ENCODE measurements around the gene NCAM1.

NCAM1 gene

DNA sequence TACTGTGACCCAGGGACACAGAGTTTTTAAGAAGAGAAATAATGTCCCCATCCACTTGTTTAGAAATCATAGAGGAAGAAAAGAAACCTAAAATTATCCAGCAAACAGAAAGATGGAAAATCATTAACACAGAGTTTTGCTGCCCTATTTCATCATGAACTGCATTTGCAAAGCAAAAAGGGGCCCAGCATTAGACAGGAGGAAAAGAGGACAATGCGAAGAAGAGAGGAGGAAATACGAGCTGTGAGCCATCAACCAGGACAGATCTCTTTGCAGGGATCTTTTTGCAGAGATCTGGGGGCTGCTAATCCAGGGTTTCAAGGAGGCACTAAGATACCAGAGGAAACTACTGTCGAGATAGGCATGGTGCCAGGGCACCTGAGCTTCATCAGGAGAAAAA lies 14.4 kb upstream of the NCAM1 start:
- Histone ChIP-seq H3K27me3 (ENCODE audit: control insufficient read depth, insufficient read depth, low read length) (no peaks in the 10 kb centered on the region), H3K4me3 (ENCODE audit: low read depth, low read length) (no peak overlapping the region), H3K9ac (ENCODE audit: low read length) (no peak overlapping the region), H3K4me1 (ENCODE audit: control insufficient read depth, insufficient read depth, low read length) (no peaks in the 10 kb centered on the region), H3K36me3 (ENCODE audit: control insufficient read depth, insufficient read depth, low read length) (no peaks in the 10 kb centered on the region), H3K27ac (ENCODE audit: low read depth, low read length) (no peak overlapping the region), H3K9me3 (ENCODE audit: control insufficient read depth, insufficient read depth, low read depth, low read length) (no peaks in the 10 kb centered on the region)

DNA sequence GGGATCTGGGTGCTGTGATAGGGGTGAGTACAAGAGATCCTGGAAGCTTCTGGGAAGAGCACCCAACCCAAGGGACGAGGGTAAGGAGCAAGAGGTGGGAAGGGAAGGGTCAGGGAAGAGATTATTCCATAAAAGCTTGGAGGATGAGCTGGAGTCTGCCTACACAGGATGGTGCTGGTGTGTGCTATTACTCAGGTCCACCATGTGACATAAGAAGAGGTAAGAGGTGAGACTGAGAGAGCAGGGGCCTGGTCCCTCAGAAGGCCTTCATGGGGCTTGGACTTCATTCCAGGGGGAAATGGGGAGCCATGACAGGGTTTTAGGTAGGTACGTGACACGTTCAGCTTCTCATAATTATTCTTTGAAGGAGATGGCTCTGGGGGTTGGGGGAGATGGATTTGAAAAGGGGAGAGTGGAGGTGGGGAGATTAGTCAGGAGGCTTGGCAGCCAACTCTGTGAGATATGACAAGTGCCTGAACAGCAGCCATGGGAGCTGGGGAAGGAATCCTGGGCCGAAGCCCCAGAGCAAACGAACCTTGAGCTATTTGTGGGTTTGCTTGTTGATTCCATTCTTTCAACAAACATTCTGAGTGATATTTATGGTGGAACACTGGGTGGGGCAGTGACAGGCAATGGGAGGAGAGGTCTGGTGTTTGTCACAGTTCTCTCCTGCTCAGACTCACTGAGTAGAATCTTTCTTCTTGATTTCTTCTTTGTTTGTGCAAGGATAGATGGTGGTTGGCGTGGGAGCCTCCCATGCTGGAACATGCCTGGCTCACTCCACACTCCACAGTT lies 11.2 kb upstream of the NCAM1 start:
- no peak overlapping the region for H3K4me3 ChIP-seq (ENCODE audit: low read depth, low read length)
- H3K9ac ChIP-seq (ENCODE audit: low read length): no peak overlapping the region
- H3K9me3 ChIP-seq (ENCODE audit: control insufficient read depth, insufficient read depth, low read depth, low read length): no peaks in the 10 kb centered on the region
- H3K27ac ChIP-seq (ENCODE audit: low read depth, low read length): no peak overlapping the region
- no peaks in the 10 kb centered on the region for H3K27me3 ChIP-seq (ENCODE audit: control insufficient read depth, insufficient read depth, low read length)
- H3K4me1 ChIP-seq (ENCODE audit: control insufficient read depth, insufficient read depth, low read length): no peaks in the 10 kb centered on the region
- no peaks in the 10 kb centered on the region for H3K36me3 ChIP-seq (ENCODE audit: control insufficient read depth, insufficient read depth, low read length)

DNA sequence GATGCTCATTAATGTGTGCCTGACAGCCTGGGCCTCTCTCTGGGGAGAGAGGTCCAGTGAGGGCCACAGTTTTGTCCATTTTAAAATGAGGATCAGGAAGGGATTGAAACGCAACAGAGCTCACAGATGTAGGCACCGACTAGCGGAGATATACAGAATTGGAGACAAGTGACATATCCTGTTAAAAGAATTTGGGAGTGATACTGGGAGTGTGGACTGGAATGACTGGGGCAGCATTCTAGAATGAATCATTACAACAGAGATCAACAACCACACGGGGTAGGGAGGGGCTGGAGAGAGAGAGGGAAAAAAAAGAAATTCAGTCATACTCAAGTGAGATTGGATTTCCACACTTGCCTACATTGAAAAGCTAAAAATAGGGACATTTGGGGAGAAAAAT lies 2.5 kb upstream of the NCAM1 start:
- Histone ChIP-seq H3K36me3 (ENCODE audit: control insufficient read depth, insufficient read depth, low read length) (no peaks in the 10 kb centered on the region), H3K4me1 (ENCODE audit: control insufficient read depth, insufficient read depth, low read length) (0 out of 2 replicates have a peak, but pooled peaks cover 4% of the 10 kb centered on the region), H3K4me3 (ENCODE audit: low read depth, low read length) (no peak overlapping the region), H3K27ac (ENCODE audit: low read depth, low read length) (no peak overlapping the region), H3K9me3 (ENCODE audit: control insufficient read depth, insufficient read depth, low read depth, low read length) (no peaks in the 10 kb centered on the region), H3K9ac (ENCODE audit: low read length) (no peak overlapping the region), H3K27me3 (ENCODE audit: control insufficient read depth, insufficient read depth, low read length) (peaks cover 59% of the 10 kb centered on the region)

DNA sequence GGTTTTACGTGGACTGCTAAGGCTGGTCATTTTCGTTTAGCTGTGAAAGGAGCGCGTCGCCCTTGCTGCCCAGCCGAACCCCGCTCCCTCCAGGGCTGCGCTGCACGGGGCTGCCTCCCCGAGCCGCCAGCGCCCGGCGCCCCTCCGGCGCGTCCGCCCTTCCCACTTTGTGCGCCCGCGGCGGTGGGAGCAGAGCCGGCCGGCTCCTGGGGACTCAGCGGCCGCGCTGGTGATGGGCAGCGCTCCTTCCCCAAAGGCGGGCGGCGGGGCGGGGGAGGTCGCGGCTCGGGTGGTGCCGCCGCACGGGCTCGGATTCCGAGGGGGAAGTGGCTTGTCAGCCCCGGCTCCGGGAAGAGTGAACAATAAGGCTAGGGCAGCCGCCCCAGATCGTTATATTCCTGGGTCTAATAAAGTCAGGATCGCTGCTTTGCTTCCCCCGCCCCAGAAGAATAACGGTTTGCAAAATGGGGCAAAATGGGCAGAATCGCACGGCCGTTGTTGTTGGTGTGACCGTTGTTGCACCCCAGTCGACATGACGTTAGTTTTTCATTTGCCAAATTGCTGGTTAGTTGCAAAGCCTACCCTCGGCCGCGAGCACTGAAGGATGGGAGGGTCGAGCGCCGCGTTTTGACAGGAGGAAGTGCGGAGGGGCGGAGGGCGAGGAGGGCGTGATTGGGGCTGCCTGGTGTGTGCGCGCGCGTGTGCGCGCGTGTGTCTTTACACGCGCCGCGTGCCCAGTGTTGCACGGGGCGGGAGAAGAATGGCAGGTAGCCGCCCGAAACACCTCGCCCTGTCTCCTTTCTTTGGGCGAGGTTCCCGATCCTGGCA lies 745 bp downstream of the NCAM1 start:
- Histone ChIP-seq H3K9ac (ENCODE audit: low read length) (peak overlapping the region; percentile 59), H3K36me3 (ENCODE audit: control insufficient read depth, insufficient read depth, low read length) (no peaks in the 10 kb centered on the region), H3K4me3 (ENCODE audit: low read depth, low read length) (peak overlapping the region; percentile 76), H3K9me3 (ENCODE audit: control insufficient read depth, insufficient read depth, low read depth, low read length) (no peaks in the 10 kb centered on the region), H3K4me1 (ENCODE audit: control insufficient read depth, insufficient read depth, low read length) (0 out of 2 replicates have a peak, but pooled peaks cover 4% of the 10 kb centered on the region), H3K27ac (ENCODE audit: low read depth, low read length) (no peak overlapping the region), H3K27me3 (ENCODE audit: control insufficient read depth, insufficient read depth, low read length) (peaks cover 75% of the 10 kb centered on the region)

- Histone ChIP-seq H3K4me1 (ENCODE audit: control insufficient read depth, insufficient read depth, low read length) (0 out of 2 replicates have a peak, but pooled peaks cover 4% of the 10 kb centered on the region), H3K9ac (ENCODE audit: low read length) (peak overlapping the region; percentile 42), H3K27ac (ENCODE audit: low read depth, low read length) (no peak overlapping the region), H3K36me3 (ENCODE audit: control insufficient read depth, insufficient read depth, low read length) (no peaks in the 10 kb centered on the region), H3K4me3 (ENCODE audit: low read depth, low read length) (peak overlapping the region; percentile 76), H3K9me3 (ENCODE audit: control insufficient read depth, insufficient read depth, low read depth, low read length) (no peaks in the 10 kb centered on the region), H3K27me3 (ENCODE audit: control insufficient read depth, insufficient read depth, low read length) (peaks cover 68% of the 10 kb centered on the region)
Observed at GRCh38 chr11:112962579-112963367, 1.6 kb downstream of the NCAM1 start.

DNA sequence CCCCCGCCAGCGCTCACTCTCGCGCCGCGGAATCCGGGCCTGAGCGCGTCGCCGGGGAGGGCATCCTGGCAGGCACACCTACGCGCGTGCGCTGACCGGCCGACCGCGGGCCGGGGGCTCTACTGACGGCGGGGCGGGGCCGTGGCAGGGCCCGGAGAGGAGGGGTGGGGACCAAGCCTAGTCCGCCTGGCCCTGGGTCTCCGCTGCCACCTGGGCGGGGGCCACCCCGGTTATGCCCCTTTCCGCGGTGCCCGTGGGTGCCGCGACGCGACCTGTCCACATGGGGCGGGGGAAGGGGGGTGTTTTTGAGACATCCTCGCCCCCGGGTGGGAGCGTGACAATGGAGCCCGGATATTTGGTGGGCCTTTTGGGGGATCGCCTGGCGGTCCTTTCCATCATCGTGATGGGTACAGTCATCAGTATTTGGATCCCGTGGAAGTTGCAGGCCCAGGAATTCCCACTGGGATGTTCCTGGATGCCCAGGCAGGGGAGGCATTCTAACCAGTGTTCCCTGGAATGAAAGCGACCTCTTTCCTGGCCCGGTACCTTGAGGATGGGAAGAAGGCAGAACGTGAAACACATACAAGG lies 2.2 kb downstream of the NCAM1 start:
- Histone ChIP-seq H3K9ac (ENCODE audit: low read length) (peak overlapping the region; percentile 42), H3K27ac (ENCODE audit: low read depth, low read length) (no peak overlapping the region), H3K27me3 (ENCODE audit: control insufficient read depth, insufficient read depth, low read length) (peaks cover 61% of the 10 kb centered on the region), H3K9me3 (ENCODE audit: control insufficient read depth, insufficient read depth, low read depth, low read length) (no peaks in the 10 kb centered on the region), H3K4me1 (ENCODE audit: control insufficient read depth, insufficient read depth, low read length) (0 out of 2 replicates have a peak, but pooled peaks cover 4% of the 10 kb centered on the region), H3K36me3 (ENCODE audit: control insufficient read depth, insufficient read depth, low read length) (no peaks in the 10 kb centered on the region), H3K4me3 (ENCODE audit: low read depth, low read length) (peak overlapping the region; percentile 76)

DNA sequence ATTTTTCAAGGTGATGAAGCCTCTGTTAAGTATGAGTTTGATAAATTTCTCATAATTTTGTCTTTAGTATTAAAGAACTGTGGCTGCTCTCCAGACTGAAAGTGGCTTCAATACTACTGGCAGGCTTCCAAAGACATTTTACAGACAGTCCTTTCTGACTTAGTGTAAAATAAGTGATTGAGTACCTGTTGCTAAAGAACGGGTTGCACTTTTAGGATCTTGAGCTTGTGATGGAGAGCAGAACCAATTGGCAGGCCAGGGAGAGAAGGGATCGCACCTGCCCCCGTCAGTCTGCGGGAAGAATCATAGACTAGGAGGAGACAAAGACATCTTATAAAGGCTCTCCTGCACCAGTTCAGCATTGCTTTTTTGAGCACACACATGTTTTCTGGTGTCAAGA lies 4.4 kb downstream of the NCAM1 start:
- Histone ChIP-seq H3K9ac (ENCODE audit: low read length) (no peak overlapping the region), H3K4me3 (ENCODE audit: low read depth, low read length) (no peak overlapping the region), H3K4me1 (ENCODE audit: control insufficient read depth, insufficient read depth, low read length) (peaks cover 10% of the 10 kb centered on the region; the same call in 1 of the 2 replicates), H3K9me3 (ENCODE audit: control insufficient read depth, insufficient read depth, low read depth, low read length) (no peaks in the 10 kb centered on the region), H3K27ac (ENCODE audit: low read depth, low read length) (no peak overlapping the region), H3K36me3 (ENCODE audit: control insufficient read depth, insufficient read depth, low read length) (no peaks in the 10 kb centered on the region), H3K27me3 (ENCODE audit: control insufficient read depth, insufficient read depth, low read length) (peaks cover 48% of the 10 kb centered on the region)

DNA sequence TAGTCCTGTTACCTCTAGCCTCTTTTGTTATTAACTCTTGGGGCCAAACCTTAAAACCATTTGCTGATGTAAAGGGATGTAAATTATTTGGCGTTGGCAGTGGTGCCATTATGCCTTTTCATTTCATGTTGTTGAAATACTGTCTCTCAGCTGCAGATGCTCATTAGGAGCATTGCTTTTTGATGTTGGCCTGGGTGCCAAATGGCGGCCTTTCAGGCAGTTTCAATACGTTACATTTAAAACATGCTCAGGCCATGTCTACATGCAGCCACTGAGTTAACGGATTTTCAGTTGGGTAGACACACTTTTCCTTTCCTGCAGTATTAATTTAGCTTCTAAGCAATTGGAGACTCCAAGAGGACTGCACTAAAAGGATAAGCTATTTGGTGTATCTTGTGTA lies 5.3 kb downstream of the NCAM1 start:
- no peak overlapping the region for H3K27ac ChIP-seq (ENCODE audit: low read depth, low read length)
- no peaks in the 10 kb centered on the region for H3K9me3 ChIP-seq (ENCODE audit: control insufficient read depth, insufficient read depth, low read depth, low read length)
- H3K4me3 ChIP-seq (ENCODE audit: low read depth, low read length): no peak overlapping the region
- peaks cover 7% of the 10 kb centered on the region; the same call in 1 of the 2 replicates for H3K4me1 ChIP-seq (ENCODE audit: control insufficient read depth, insufficient read depth, low read length)
- H3K27me3 ChIP-seq (ENCODE audit: control insufficient read depth, insufficient read depth, low read length): peaks cover 42% of the 10 kb centered on the region
- no peak overlapping the region for H3K9ac ChIP-seq (ENCODE audit: low read length)
- H3K36me3 ChIP-seq (ENCODE audit: control insufficient read depth, insufficient read depth, low read length): no peaks in the 10 kb centered on the region

- H3K4me1 ChIP-seq (ENCODE audit: control insufficient read depth, insufficient read depth, low read length): peaks cover 7% of the 10 kb centered on the region; the same call in 1 of the 2 replicates
- no peak overlapping the region for H3K9ac ChIP-seq (ENCODE audit: low read length)
- H3K36me3 ChIP-seq (ENCODE audit: control insufficient read depth, insufficient read depth, low read length): no peaks in the 10 kb centered on the region
- peaks cover 37% of the 10 kb centered on the region for H3K27me3 ChIP-seq (ENCODE audit: control insufficient read depth, insufficient read depth, low read length)
- H3K9me3 ChIP-seq (ENCODE audit: control insufficient read depth, insufficient read depth, low read depth, low read length): no peaks in the 10 kb centered on the region
- no peak overlapping the region for H3K4me3 ChIP-seq (ENCODE audit: low read depth, low read length)
- H3K27ac ChIP-seq (ENCODE audit: low read depth, low read length): no peak overlapping the region
Observed at GRCh38 chr11:112967082-112967481, 5.9 kb downstream of the NCAM1 start.

DNA sequence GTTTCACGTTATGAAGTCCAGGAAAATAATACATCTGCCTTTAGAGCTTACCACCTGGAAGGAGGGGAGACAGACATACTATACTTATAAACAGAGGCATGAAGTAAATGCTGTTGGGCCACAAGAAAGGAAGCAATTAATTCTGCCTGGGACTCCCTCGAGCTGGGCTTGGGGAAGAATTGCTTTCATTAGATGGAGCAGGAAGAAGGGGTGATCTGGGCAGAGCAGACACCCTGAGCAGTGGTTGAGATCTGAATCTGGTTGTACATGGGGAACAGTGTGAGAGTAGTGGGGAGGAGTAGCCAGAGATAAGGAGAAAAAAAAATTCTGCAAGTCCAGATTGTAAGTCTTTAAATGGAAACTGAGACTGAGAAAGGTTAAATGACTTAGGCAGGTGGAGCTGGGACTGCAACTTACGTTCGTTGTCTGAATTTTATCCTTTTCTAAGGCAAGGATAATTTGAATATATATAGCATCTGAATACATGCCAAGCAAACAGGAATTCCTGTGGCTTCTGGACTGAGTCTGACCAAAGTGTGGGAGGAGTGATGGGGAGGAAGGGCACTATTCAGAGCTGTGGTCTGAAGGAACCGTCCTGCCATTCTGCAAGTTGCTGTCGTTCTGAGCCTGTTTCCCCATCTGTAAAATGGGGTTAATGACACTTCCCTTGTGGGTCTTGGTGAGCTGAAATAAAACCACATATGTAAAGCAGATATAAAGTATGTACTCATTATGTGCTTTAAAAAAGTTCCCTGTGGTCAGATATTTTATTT lies 7.9 kb downstream of the NCAM1 start:
- H3K9me3 ChIP-seq (ENCODE audit: control insufficient read depth, insufficient read depth, low read depth, low read length): no peaks in the 10 kb centered on the region
- H3K4me3 ChIP-seq (ENCODE audit: low read depth, low read length): no peak overlapping the region
- peaks cover 7% of the 10 kb centered on the region; the same call in 1 of the 2 replicates for H3K4me1 ChIP-seq (ENCODE audit: control insufficient read depth, insufficient read depth, low read length)
- no peak overlapping the region for H3K9ac ChIP-seq (ENCODE audit: low read length)
- H3K27me3 ChIP-seq (ENCODE audit: control insufficient read depth, insufficient read depth, low read length): peaks cover 17% of the 10 kb centered on the region
- H3K27ac ChIP-seq (ENCODE audit: low read depth, low read length): no peak overlapping the region
- no peaks in the 10 kb centered on the region for H3K36me3 ChIP-seq (ENCODE audit: control insufficient read depth, insufficient read depth, low read length)
